Fibroblast of villous mesenchyme (primary cell): Measurements from ENCODE around the gene DENND1B. TPM values are rescaled to one million over a fixed set of nuclear protein-coding genes. Genes with fewer than 3 reads are reported as not detected.
"Not testable (repeated sequence)": the region's sequence is repeated elsewhere in the genome, so short reads cannot be mapped to it uniquely, and the experiment has no call there.

ENCODE experiments used
- DNase-seq: peaks from one replicate; pipeline ENCODE4 v3.0.0-alpha.2; 2010; ENCODE audit warnings: low read depth
- H3K4me3 ChIP-seq: 2 replicates; pipeline ENCODE4 v1.5.1; 2011; ENCODE audit warnings: low read depth, mild to moderate bottlenecking, low read length
- total RNA-seq: library from RNA; depleted of rRNA; stranded (reverse); fragments of >200 nt; gene quantifications from 2 replicates; pipeline ENCODE4 v1.2.3, GENCODE V29; 2012
- TF ChIP-seq, protein P1 (sequence below): IDR thresholded peaks from 2 replicates; pipeline ENCODE4 v1.5.1; 2012; ENCODE audit warnings: low read depth, mild to moderate bottlenecking, low read length; ENCODE audit not compliant: insufficient read depth

The DENND1B gene
- total RNA-seq, 1 donor: 21.6 TPM

GRCh38 chr1:197510691-197511378 lies 264.4 kb downstream of the DENND1B start:
- no peak for DNase-seq
- TF ChIP-seq, protein P1, sequence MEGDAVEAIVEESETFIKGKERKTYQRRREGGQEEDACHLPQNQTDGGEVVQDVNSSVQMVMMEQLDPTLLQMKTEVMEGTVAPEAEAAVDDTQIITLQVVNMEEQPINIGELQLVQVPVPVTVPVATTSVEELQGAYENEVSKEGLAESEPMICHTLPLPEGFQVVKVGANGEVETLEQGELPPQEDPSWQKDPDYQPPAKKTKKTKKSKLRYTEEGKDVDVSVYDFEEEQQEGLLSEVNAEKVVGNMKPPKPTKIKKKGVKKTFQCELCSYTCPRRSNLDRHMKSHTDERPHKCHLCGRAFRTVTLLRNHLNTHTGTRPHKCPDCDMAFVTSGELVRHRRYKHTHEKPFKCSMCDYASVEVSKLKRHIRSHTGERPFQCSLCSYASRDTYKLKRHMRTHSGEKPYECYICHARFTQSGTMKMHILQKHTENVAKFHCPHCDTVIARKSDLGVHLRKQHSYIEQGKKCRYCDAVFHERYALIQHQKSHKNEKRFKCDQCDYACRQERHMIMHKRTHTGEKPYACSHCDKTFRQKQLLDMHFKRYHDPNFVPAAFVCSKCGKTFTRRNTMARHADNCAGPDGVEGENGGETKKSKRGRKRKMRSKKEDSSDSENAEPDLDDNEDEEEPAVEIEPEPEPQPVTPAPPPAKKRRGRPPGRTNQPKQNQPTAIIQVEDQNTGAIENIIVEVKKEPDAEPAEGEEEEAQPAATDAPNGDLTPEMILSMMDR: no peak
- no peak overlapping the region for H3K4me3 ChIP-seq

DNA sequence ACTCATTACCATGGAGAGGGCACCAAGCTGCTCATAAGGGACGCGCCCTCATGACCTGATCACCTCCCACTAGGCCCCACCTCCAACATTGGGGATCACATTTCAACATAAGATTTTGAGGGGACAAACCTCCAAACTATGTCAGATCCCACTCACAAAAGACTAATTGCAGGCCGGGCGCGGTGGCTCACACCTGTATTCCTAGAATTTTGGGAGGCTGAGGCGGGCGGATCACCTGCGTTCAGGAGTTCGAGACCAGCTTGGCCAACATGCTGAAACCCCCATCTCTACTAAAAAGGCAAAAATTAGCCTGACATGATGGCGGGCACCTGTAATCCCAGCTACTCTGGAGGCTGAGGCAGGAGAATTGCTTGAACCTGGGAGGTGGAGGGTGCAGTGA lies 278.6 kb downstream of the DENND1B start:
- TF ChIP-seq, protein P1: no peak
- no peak for DNase-seq
- no peak overlapping the region for H3K4me3 ChIP-seq

GRCh38 chr1:197491505-197491904 lies 283.8 kb downstream of the DENND1B start:
- not testable (repeated sequence) for H3K4me3 ChIP-seq, DNase-seq

DNA sequence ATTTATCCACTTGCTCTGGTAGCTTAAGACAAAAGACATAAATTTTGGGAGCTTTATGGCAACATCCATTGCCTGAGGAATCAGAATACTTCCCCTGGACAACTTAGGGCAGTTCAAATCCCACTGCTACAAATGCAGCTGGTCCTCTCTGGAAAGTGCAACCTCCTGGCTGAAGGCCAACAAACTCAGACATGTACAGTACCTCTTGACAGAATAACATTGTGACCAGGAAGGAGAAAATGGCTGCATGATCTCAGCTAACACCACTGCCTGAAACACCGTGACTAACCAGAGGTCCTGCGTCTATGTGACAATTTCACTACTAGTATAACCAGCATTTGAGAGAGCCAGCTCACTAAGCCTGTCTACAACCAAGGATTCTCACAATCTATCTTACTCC lies 288.3 kb downstream of the DENND1B start:
- DNase-seq: no peak
- TF ChIP-seq, protein P1: no peak
- H3K4me3 ChIP-seq: no peak overlapping the region

DNA sequence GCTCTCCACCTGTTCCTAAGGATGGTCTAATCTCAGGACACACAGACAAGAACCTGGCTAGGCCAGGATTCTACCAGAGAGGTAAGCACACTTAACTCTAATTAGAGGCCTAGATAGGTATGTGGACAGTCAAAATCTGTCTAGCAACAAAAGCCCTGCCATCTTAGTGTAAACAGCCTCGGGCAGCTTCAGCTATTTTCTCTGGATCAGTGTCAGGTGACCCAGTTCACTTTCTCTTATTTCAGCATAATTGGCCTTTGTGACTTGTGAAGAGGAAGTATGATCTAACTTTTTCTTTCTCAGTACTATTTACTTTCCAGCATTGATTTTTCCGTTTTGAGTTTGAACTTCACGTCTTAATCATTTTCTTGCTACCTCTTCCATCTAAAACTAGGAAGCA lies 289.5 kb downstream of the DENND1B start:
- no peak for DNase-seq
- H3K4me3 ChIP-seq: no peak overlapping the region
- TF ChIP-seq, protein P1: no peak

GRCh38 chr1:197481101-197481500 lies 294.2 kb downstream of the DENND1B start:
- DNase-seq: no peak
- H3K4me3 ChIP-seq: no peak overlapping the region
- TF ChIP-seq, protein P1: no peak

GRCh38 chr1:197480446-197480845 lies 294.8 kb downstream of the DENND1B start:
- no peak overlapping the region for H3K4me3 ChIP-seq
- DNase-seq: no peak
- TF ChIP-seq, protein P1: no peak
